ENCODE measurements around the gene KPNA2. TPM values are rescaled to one million over a fixed set of nuclear protein-coding genes. Genes with fewer than 3 reads are reported as not detected.
"Not testable (repeated sequence)": the region's sequence is repeated elsewhere in the genome, so short reads cannot be mapped to it uniquely, and the experiment has no call there.

KPNA2 gene
- polyA plus RNA-seq, 3 donors, result 23.2 to 36.1 (median 23.2) TPM

GRCh38 chr17:68020409-68020756 lies 15.2 kb upstream of the KPNA2 start:
- H4K20me1 ChIP-seq (ENCODE audit: insufficient read depth, low read length), result no peaks in the 10 kb centered on the region
- no peaks in the 10 kb centered on the region for H3K36me3 ChIP-seq (replicated peaks in 1 of 2; ENCODE audit: control insufficient read depth in 1 of 2, insufficient read depth in 2 of 2, low read length in 2 of 2)
- H3K9me3 Mint-ChIP-seq, result peaks cover 0 to 4% (median 3%) of the 10 kb centered on the region in 7 donors
- H3K4me1 ChIP-seq (ENCODE audit: control insufficient read depth in 1 of 2, insufficient read depth in 2 of 2, low read length in 2 of 2), result peaks cover 7% of the 10 kb centered on the region in 2 donors
- DNase-seq, result no peak
- no CpG with 5 or more reads among the region's 12 CpGs for WGBS (ENCODE audit: insufficient coverage)
- peaks cover 0 to 7% (median 2%) of the 10 kb centered on the region in 3 donors for H3K27me3 Mint-ChIP-seq (ENCODE audit: low read depth in 3 of 3)
- peaks cover 10% of the 10 kb centered on the region for H3K4me1 Mint-ChIP-seq
- H3K9ac ChIP-seq (ENCODE audit: insufficient read depth, low read length, poor library complexity, severe bottlenecking), result peak overlapping the region; percentile 70
- intact Hi-C loops (cut with micrococcal nuclease), result no loop called here
- no peaks in the 10 kb centered on the region for H3K9me3 ChIP-seq (replicated peaks in 1 of 2; ENCODE audit: control insufficient read depth in 1 of 2, insufficient read depth in 1 of 2, low read length in 2 of 2)
- H3K27ac Mint-ChIP-seq, result peak overlapping the region; percentile 59 to 95 (median 87)
- no peaks in the 10 kb centered on the region for H3K79me2 ChIP-seq (ENCODE audit: insufficient read depth, low read length)
- peak overlapping the region; percentile 43 to 55 for H3K27ac ChIP-seq (ENCODE audit: low read depth in 1 of 2, low read length in 2 of 2)
- H3K36me3 Mint-ChIP-seq, result no peaks in the 10 kb centered on the region
- H3K4me3 Mint-ChIP-seq, result peak overlapping the region; percentile 93 to 95
- H3K4me3 ChIP-seq (replicated peaks in 1 of 3; ENCODE audit: low read depth in 2 of 3, low read length in 3 of 3), result peak overlapping the region; percentile 65 to 82 (median 77)
- no peak for TF ChIP-seq CTCF (IDR thresholded peaks at IDR 0.05)
- no peaks in the 10 kb centered on the region for H3K27me3 ChIP-seq (ENCODE audit: control insufficient read depth in 2 of 2, insufficient read depth in 2 of 2, low read length in 2 of 2)
- H3K4me2 ChIP-seq (replicated peaks; ENCODE audit: extremely low read depth, low read length, poor library complexity, severe bottlenecking), result peak overlapping the region; percentile 85
- peak overlapping the region; percentile 95 for H2AFZ ChIP-seq (ENCODE audit: insufficient read depth, low read depth, low read length, poor library complexity, severe bottlenecking)

GRCh38 chr17:68020791-68021190 lies 14.7 kb upstream of the KPNA2 start:
- peak overlapping the region; percentile 65 to 82 (median 77) for H3K4me3 ChIP-seq (replicated peaks in 1 of 3; ENCODE audit: low read depth in 2 of 3, low read length in 3 of 3)
- DNase-seq; H3K27me3 ChIP-seq (ENCODE audit: control insufficient read depth in 2 of 2, insufficient read depth in 2 of 2, low read length in 2 of 2); intact Hi-C loops (cut with micrococcal nuclease); H3K36me3 ChIP-seq (replicated peaks in 1 of 2; ENCODE audit: control insufficient read depth in 1 of 2, insufficient read depth in 2 of 2, low read length in 2 of 2); H4K20me1 ChIP-seq (ENCODE audit: insufficient read depth, low read length); H3K27me3 Mint-ChIP-seq (ENCODE audit: low read depth in 3 of 3); H3K4me1 Mint-ChIP-seq; H3K9me3 ChIP-seq (replicated peaks in 1 of 2; ENCODE audit: control insufficient read depth in 1 of 2, insufficient read depth in 1 of 2, low read length in 2 of 2); H3K79me2 ChIP-seq (ENCODE audit: insufficient read depth, low read length); H3K4me1 ChIP-seq (ENCODE audit: control insufficient read depth in 1 of 2, insufficient read depth in 2 of 2, low read length in 2 of 2); H3K9me3 Mint-ChIP-seq; H3K36me3 Mint-ChIP-seq; H3K27ac ChIP-seq (ENCODE audit: low read depth in 1 of 2, low read length in 2 of 2): not testable (repeated sequence)
- Mint-ChIP-seq H3K27ac (peak overlapping the region in 3 of 7 donors; percentile 67 to 91 (median 90)), H3K4me3 (peak overlapping the region; percentile 93 to 95)
- peak overlapping the region; percentile 95 for H2AFZ ChIP-seq (ENCODE audit: insufficient read depth, low read depth, low read length, poor library complexity, severe bottlenecking)
- peak overlapping the region; percentile 85 for H3K4me2 ChIP-seq (replicated peaks; ENCODE audit: extremely low read depth, low read length, poor library complexity, severe bottlenecking)
- H3K9ac ChIP-seq (ENCODE audit: insufficient read depth, low read length, poor library complexity, severe bottlenecking), result peak overlapping the region; percentile 70
- 91% methylated on average over 11 of the region's 13 CpGs for WGBS (ENCODE audit: insufficient coverage)

Measured in CD14-positive monocyte (primary cell).